Common myeloid progenitor, CD34-positive (primary cell): ENCODE measurements around the gene SETD6.

Source experiments
- CTCF ChIA-PET: fragments of 350-600 bp; sonication (Branson Sonifier 250); formaldehyde crosslinking; loops from one replicate; lab custom pipeline; 2021; ENCODE audit warnings: antibody characterized with exemption; lab: Charles Lee
- POLR2A ChIA-PET: fragments of 350-600 bp; sonication (Branson Sonifier 250); formaldehyde crosslinking; loops from one replicate; lab custom pipeline; 2021; ENCODE audit warnings: antibody characterized with exemption; lab: Charles Lee
- DNase-seq, 3 donors: peaks; one replicate each; pipeline versions ENCODE4 v3.0.0 to v3.0.0-alpha.2; 2013
- H3K27ac ChIP-seq, 2 experiments: 1 replicate in 1 of 2; 2 replicates in 1 of 2; pipeline ENCODE4 v1.7.0; 2013; ENCODE audit warnings: inconsistent platforms in 2 of 2, low read length in 2 of 2, mild to moderate bottlenecking in 2 of 2, low read depth in 1 of 2, moderate library complexity in 1 of 2; ENCODE audit not compliant: severe bottlenecking in 2 of 2, insufficient read depth in 1 of 2, poor library complexity in 1 of 2
- H3K27me3 ChIP-seq, 5 experiments: replicated peaks in 2 of 5; 1 replicate in 3 of 5; 2 replicates in 2 of 5; pipeline versions ENCODE4 v1.6.1 to v1.7.0; 2013; ENCODE audit warnings: low read length in 4 of 5, mild to moderate bottlenecking in 2 of 5, moderate library complexity in 2 of 5, inconsistent platforms in 1 of 5; ENCODE audit not compliant: insufficient read depth in 5 of 5, control insufficient read depth in 4 of 5
- H3K36me3 ChIP-seq, 4 experiments: 1 replicate in 2 of 4; 2 replicates in 2 of 4; pipeline versions ENCODE4 v1.6.1 to v1.7.0; 2013; ENCODE audit warnings: low read length in 3 of 4, control low read depth in 1 of 4, mild to moderate bottlenecking in 1 of 4; ENCODE audit not compliant: control insufficient read depth in 4 of 4, insufficient read depth in 4 of 4
- H3K4me1 ChIP-seq, 4 experiments: 1 replicate in 3 of 4; 2 replicates in 1 of 4; pipeline versions ENCODE4 v1.6.1 to v1.7.1; 2013; ENCODE audit warnings: low read length in 3 of 4, mild to moderate bottlenecking in 3 of 4, control low read depth in 1 of 4, inconsistent platforms in 1 of 4, moderate library complexity in 1 of 4; ENCODE audit not compliant: control insufficient read depth in 4 of 4, insufficient read depth in 4 of 4; ENCODE audit errors: control extremely low read depth in 1 of 4
- H3K4me3 ChIP-seq, 7 experiments: 1 replicate in 4 of 7; 2 replicates in 3 of 7; pipeline versions ENCODE4 v1.5.1 to v1.7.0; 2013; ENCODE audit warnings: mild to moderate bottlenecking in 7 of 7, low read length in 6 of 7, moderate library complexity in 6 of 7, inconsistent platforms in 2 of 7, low read depth in 2 of 7, control low read depth in 1 of 7; ENCODE audit not compliant: insufficient read depth in 4 of 7, control insufficient read depth in 1 of 7; ENCODE audit errors: extremely low read depth in 1 of 7
- H3K9me3 ChIP-seq, 5 experiments: 1 replicate in 4 of 5; 2 replicates in 1 of 5; pipeline versions ENCODE4 v1.6.1 to v1.7.1; 2013; ENCODE audit warnings: low read length in 4 of 5, mild to moderate bottlenecking in 2 of 5, inconsistent platforms in 1 of 5, low read depth in 1 of 5, moderate library complexity in 1 of 5; ENCODE audit not compliant: control insufficient read depth in 4 of 5, insufficient read depth in 2 of 5; ENCODE audit errors: control extremely low read depth in 1 of 5
- WGBS: methylation state at CpG from one replicate; pipeline ENCODE4 v1.1.5; 2013; ENCODE audit not compliant: insufficient coverage; 5-methylcytosine and 5-hydroxymethylcytosine counted together

The SETD6 gene

DNA sequence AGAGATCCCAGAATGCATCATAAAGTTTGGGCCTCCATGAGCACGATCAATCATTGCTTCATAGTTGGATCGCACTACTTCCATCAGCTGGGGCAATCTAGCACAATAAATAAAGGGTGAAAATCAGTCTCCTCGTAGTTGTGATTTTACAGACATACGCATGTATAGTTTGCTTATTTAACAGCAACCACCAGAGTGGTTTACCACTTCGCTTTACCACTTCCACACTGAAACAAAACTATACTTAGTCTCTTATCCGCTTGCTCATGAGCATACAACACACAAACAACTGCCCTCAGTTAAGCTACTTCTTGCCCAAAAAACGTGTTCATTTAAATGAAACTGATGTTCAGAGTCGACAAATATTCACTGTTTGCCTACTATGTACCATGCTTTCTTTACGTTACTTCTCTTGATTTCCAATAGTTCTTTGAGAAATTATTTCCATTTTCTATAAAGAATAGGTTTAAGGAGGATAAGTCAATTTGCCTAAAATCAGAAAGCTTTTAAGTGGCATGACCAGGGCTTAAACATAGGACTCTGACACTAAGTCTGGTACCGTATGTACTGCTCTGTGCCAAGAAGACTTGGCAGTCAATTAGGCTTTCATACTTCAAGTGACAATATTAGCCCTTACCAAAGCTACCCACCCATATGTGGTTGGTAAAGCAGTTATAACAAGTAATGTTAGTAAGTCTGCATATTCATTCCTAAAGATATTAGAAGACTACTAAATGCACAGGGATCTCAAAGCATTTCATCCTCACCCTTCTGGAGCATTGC lies 22.0 kb downstream of the SETD6 start:
- Histone ChIP-seq H3K36me3 (peaks cover 38 to 92% (median 68%) of the 10 kb centered on the region in 4 experiments), H3K27ac (no peak overlapping the region)
- CTCF ChIA-PET = interaction anchor here (1.3 kb wide), 1 partner anchor 25 kb away, joined by 3 read pairs; no protein-coding TSS in a partner anchor

DNA sequence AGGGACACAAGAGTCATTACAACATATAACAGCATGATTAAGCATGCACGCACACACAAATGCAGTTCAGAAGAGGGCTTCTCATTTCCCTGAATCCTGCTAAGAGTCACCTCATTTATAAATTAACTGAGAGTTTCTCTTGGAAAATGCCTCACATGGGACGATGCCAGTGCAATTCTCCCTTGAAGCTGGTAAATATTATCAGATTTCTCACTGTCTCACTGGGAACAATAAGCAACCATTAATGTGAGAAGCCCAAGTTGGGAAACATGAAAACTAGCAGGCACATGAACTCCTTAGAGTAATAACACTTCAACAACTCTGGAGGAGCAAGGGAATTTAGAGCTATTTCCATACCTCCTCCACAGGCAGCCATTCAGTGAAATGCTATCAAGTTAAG lies 26.4 kb downstream of the SETD6 start:
- no peaks in the 10 kb centered on the region for H3K27me3 ChIP-seq
- no peak for DNase-seq
- H3K9me3 ChIP-seq = no peaks in the 10 kb centered on the region
- H3K36me3 ChIP-seq = peaks cover 55 to 92% (median 72%) of the 10 kb centered on the region in 4 experiments
- ChIA-PET POLR2A (no interaction called here), CTCF (interaction anchor here (0.8 to 1.2 kb wide), 2 partner anchors 17 to 22 kb away, joined by 3 to 4 read pairs; no protein-coding TSS in a partner anchor)
- no peak overlapping the region for H3K4me3 ChIP-seq
- no peaks in the 10 kb centered on the region for H3K4me1 ChIP-seq
- no peak overlapping the region for H3K27ac ChIP-seq
- 100% methylated on average over 1 of the region's 2 CpGs for WGBS

More for the DNA sequence above, 22.0 kb downstream of the SETD6 start:
- Histone ChIP-seq H3K27me3 (no peaks in the 10 kb centered on the region), H3K9me3 (no peaks in the 10 kb centered on the region), H3K4me1 (no peaks in the 10 kb centered on the region), H3K4me3 (no peak overlapping the region)
- POLR2A ChIA-PET = no interaction called here
- WGBS = 86% methylated on average over 7 of the region's 10 CpGs
- no peak for DNase-seq

DNA sequence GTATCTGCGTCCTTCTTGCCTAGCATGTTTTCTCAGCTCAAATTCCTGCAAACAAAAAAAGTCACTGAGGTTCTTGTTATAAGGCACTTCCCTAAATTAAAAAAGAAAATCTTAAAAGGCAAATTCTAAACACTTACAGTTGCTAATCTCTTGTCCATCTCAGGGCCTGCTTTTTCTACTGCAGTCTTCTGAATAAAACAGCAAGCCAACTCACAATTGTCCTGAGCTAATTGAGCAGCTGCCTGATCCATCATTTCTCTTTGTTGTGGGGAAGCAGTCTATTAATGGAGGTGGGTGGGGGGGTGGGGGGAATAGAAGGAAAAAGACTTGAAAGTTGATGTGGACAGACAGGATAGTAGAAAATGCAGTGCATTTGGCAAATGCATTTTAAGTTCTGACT lies 27.0 kb downstream of the SETD6 start:
- Histone ChIP-seq H3K27me3 (no peaks in the 10 kb centered on the region), H3K36me3 (peaks cover 50 to 92% (median 69%) of the 10 kb centered on the region in 4 experiments), H3K27ac (no peak overlapping the region), H3K4me1 (no peaks in the 10 kb centered on the region), H3K9me3 (no peaks in the 10 kb centered on the region), H3K4me3 (no peak overlapping the region)
- WGBS = 94% methylated on average over 1 of the region's 1 CpG
- POLR2A ChIA-PET = no interaction called here
- CTCF ChIA-PET = interaction anchor here (0.8 to 1.2 kb wide), 2 partner anchors 16 to 23 kb away, joined by 3 to 4 read pairs; no protein-coding TSS in a partner anchor
- no peak for DNase-seq

DNA sequence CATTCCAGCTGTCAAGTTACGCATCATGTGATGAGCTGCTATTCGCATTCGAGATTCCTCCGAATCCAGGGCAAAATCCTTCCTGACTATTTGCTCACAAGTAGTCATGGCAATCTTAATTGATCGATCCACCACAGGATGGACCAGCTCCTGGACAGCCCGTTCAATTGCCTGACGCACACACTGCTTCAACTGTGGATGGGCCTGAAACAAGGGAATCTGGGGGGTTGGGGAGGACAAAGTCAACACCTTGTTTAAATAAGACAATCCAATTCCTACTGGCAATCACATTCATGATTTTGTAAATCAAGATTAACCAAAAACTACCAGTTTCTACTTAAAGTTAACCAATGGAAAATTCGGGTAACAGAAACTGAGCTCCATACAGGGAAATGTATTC lies 28.4 kb downstream of the SETD6 start:
- POLR2A ChIA-PET = no interaction called here
- peaks cover 41 to 88% (median 69%) of the 10 kb centered on the region in 4 experiments for H3K36me3 ChIP-seq
- H3K27me3 ChIP-seq = no peaks in the 10 kb centered on the region
- DNase-seq = no peak
- no peak overlapping the region for H3K4me3 ChIP-seq
- H3K27ac ChIP-seq = no peak overlapping the region
- CTCF ChIA-PET = interaction anchor here (1.0 to 1.4 kb wide), 2 partner anchors 13 to 117 kb away, joined by 3 read pairs; no protein-coding TSS in a partner anchor
- H3K9me3 ChIP-seq = no peaks in the 10 kb centered on the region
- WGBS = 100% methylated on average over 5 of the region's 8 CpGs
- no peaks in the 10 kb centered on the region for H3K4me1 ChIP-seq

DNA sequence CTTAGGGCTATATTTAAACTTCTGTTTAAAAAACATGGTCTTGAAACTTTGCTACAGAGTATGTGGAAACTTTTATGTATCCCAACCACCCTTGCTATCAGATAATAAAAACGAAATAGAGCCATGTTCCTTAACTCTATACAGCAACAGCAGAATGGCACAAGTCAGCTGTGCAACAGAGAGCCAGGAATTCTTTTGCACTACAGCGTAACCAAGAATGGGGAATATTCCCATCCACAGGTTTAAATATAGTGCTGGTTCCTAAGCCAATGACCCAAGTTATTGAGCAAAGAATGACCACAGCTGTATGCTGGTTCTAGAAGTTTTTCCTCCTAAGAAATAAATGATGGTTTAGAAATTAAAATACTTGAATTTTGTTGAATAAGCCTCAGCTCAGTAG lies 33.1 kb downstream of the SETD6 start:
- CTCF ChIA-PET = no interaction called here
- 100% methylated on average over 2 of the region's 2 CpGs for WGBS
- no peaks in the 10 kb centered on the region for H3K9me3 ChIP-seq
- no peaks in the 10 kb centered on the region for H3K4me1 ChIP-seq
- DNase-seq = no peak
- H3K27me3 ChIP-seq = no peaks in the 10 kb centered on the region
- POLR2A ChIA-PET = no interaction called here
- H3K36me3 ChIP-seq = peaks cover 44 to 92% (median 69%) of the 10 kb centered on the region in 4 experiments
- no peak overlapping the region for H3K4me3 ChIP-seq
- H3K27ac ChIP-seq = no peak overlapping the region

DNA sequence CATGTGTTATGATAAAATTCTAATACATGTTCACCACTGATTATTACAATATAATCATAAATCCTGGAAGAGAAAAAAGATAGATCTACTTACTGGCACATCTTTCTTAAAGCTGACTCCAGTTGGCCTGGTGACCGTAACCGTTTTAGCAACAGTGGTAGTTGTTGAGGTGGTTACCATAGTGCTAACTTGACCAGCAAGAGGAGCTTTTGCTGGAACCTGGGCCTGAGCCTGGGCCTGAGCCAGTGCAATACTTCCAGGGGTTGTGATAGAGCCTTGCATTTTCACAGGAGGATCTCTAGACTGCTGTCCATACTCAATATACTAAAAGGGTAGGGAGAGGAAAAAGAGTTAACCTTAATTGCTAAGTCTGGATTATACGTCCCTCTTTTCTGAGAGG lies 36.2 kb downstream of the SETD6 start:
- H3K4me1 ChIP-seq = no peaks in the 10 kb centered on the region
- no peaks in the 10 kb centered on the region for H3K27me3 ChIP-seq
- no peak overlapping the region for H3K4me3 ChIP-seq
- DNase-seq = no peak
- H3K36me3 ChIP-seq = peaks cover 33 to 93% (median 66%) of the 10 kb centered on the region in 4 experiments
- H3K9me3 ChIP-seq = no peaks in the 10 kb centered on the region
- 92% methylated on average over 2 of the region's 3 CpGs for WGBS
- ChIA-PET CTCF (no interaction called here), POLR2A (no interaction called here)
- H3K27ac ChIP-seq = peak overlapping the region in 1 of 2 experiments; percentile 37

DNA sequence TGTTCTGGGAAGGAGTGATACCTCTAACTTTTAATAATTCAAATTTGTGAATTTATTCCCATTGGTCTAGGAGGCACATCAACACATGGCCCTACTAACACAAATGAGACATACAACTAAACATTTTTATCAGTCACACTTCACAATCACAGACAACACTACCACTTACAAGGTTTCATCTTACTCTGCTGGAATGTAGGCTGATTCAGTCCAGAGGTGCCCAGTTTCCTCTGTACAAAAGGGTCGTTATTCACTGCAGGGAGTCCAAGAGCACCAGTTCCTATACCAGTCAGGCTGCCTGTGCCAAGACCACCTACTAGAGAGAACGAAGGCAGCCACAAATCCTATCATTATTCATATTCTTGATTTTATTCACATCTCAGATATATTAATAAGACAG lies 41.4 kb downstream of the SETD6 start:
- Histone ChIP-seq H3K4me1 (no peaks in the 10 kb centered on the region), H3K27ac (no peak overlapping the region), H3K27me3 (no peaks in the 10 kb centered on the region), H3K9me3 (no peaks in the 10 kb centered on the region), H3K4me3 (no peak overlapping the region), H3K36me3 (peaks cover 25 to 89% (median 67%) of the 10 kb centered on the region in 4 experiments)
- no peak for DNase-seq
- CTCF ChIA-PET = interaction anchor here (0.8 to 1.4 kb wide), 3 partner anchors 11 to 38 kb away, joined by 3 to 4 read pairs (median 3); no protein-coding TSS in a partner anchor
- 100% methylated on average over 1 of the region's 2 CpGs for WGBS
- POLR2A ChIA-PET = no interaction called here
